Activated B cell treated with CpG ODN at 0.5 μM for 24 hours (primary cell): ENCODE results near the gene ZNF532. TPM values are rescaled to one million over a fixed set of nuclear protein-coding genes. Genes with fewer than 3 reads are reported as not detected.

Experiments used
- ATAC-seq: fragments of 200-7000 bp; cut with Tn5 transposase; one replicate; pipeline ENCODE4 v1.10.0; 2021; ENCODE audit warnings: low read depth, mild to moderate bottlenecking, moderate library complexity
- CTCF ChIA-PET: fragments of 350-600 bp; sonication (Branson Sonifier 250); formaldehyde crosslinking; loops from one replicate; lab custom pipeline; 2021; ENCODE audit warnings: antibody characterized with exemption; lab: Charles Lee
- POLR2A ChIA-PET: fragments of 350-600 bp; sonication (Branson Sonifier 250); formaldehyde crosslinking; loops from one replicate; lab custom pipeline; 2021; ENCODE audit warnings: antibody characterized with exemption; lab: Charles Lee
- DNase-seq: peaks from one replicate; pipeline ENCODE4 v3.0.0; 2022
- H3K27ac Mint-ChIP-seq: one replicate; pipeline ENCODE4 v1.8.0; 2020; ENCODE audit warnings: mixed read lengths
- H3K27me3 Mint-ChIP-seq: one replicate; pipeline ENCODE4 v1.8.0; 2021; ENCODE audit warnings: mixed read lengths
- H3K36me3 Mint-ChIP-seq: one replicate; pipeline ENCODE4 v1.8.0; 2021; ENCODE audit warnings: low read depth, mixed read lengths
- H3K4me1 Mint-ChIP-seq: one replicate; pipeline ENCODE4 v1.8.0; 2021; ENCODE audit warnings: mixed read lengths
- H3K4me3 Mint-ChIP-seq: one replicate; pipeline ENCODE4 v1.8.0; 2020; ENCODE audit warnings: mild to moderate bottlenecking, mixed read lengths
- H3K9me3 Mint-ChIP-seq: one replicate; pipeline ENCODE4 v1.8.0; 2020; ENCODE audit warnings: mixed read lengths
- intact Hi-C: fragments of 100-400 bp; cut with micrococcal nuclease; formaldehyde crosslinking; loops from one replicate; pipeline ENCODE4 v1.15.1; 2024
- total RNA-seq: library from RNA; stranded (reverse); gene quantifications from 2 replicates; pipeline ENCODE4 v1.2.3, GENCODE V29; 2022
- TF ChIP-seq, protein P1 (sequence below): fragments of 200-600 bp; IDR thresholded peaks from one replicate; pipeline ENCODE4 v1.8.0; 2022; ENCODE audit warnings: antibody characterized with exemption, mild to moderate bottlenecking

The ZNF532 gene
- total RNA-seq, 1 donor from 2014 or later: 106 TPM

DNA sequence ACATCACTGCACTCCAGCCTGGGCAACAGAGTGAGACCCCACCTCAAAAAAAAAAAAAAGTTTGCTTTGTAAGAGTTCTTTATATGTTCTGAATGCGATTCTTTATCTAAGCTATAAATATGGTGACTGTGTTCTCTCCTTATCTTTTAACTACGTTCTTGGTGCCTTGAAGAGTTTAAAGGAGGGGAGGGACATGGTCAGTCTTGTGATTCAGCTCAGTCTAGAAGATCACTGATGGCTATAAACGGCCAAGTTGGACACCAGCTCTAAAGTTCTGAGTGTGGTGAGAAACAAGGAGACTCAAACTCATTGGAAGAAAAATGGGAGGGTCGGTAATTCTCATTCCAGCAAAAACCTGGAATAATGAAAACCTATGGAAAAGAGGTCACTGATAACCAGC, 146.6 kb downstream of the ZNF532 start:
- Mint-ChIP-seq H3K4me3 (no peak overlapping the region), H3K36me3 (no peaks in the 10 kb centered on the region), H3K4me1 (peaks cover 16% of the 10 kb centered on the region), H3K9me3 (no peaks in the 10 kb centered on the region), H3K27ac (no peak overlapping the region), H3K27me3 (no peaks in the 10 kb centered on the region)
- ChIA-PET POLR2A (no interaction called here), CTCF (no interaction called here)
- DNase-seq (no peak), ATAC-seq (no peak)
- TF ChIP-seq, protein P1, sequence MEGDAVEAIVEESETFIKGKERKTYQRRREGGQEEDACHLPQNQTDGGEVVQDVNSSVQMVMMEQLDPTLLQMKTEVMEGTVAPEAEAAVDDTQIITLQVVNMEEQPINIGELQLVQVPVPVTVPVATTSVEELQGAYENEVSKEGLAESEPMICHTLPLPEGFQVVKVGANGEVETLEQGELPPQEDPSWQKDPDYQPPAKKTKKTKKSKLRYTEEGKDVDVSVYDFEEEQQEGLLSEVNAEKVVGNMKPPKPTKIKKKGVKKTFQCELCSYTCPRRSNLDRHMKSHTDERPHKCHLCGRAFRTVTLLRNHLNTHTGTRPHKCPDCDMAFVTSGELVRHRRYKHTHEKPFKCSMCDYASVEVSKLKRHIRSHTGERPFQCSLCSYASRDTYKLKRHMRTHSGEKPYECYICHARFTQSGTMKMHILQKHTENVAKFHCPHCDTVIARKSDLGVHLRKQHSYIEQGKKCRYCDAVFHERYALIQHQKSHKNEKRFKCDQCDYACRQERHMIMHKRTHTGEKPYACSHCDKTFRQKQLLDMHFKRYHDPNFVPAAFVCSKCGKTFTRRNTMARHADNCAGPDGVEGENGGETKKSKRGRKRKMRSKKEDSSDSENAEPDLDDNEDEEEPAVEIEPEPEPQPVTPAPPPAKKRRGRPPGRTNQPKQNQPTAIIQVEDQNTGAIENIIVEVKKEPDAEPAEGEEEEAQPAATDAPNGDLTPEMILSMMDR: no peak
- intact Hi-C loops: no loop called here

DNA sequence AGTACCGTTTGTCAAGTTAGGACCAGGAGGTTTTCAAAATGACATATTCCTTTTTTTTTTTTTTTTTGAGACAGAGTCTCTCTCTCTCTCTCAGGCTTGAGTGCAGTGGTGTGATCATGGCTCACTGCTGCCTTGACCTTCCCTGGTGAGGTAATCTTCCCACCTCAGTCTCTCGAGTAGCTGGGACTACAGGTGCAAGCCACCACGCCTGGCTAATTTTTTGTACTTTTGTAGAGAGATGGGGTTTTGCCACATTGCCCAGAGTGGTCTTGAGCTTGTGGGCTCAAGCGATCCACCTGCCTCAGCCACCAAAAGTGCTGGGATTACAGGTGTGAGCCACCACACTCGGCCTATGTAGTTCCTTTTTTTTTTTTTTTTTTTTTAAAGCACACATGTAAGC, 147.1 kb downstream of the ZNF532 start:
- POLR2A ChIA-PET: interaction anchor here (0.7 kb wide), 1 partner anchor 145 kb away, joined by 4 read pairs; no protein-coding TSS in a partner anchor
- ATAC-seq: no peak
- H3K36me3 Mint-ChIP-seq: no peaks in the 10 kb centered on the region
- peaks cover 3% of the 10 kb centered on the region for H3K9me3 Mint-ChIP-seq
- no peaks in the 10 kb centered on the region for H3K27me3 Mint-ChIP-seq
- TF ChIP-seq, protein P1: no peak
- intact Hi-C loops: no loop called here
- no peak overlapping the region for H3K27ac Mint-ChIP-seq
- peaks cover 16% of the 10 kb centered on the region for H3K4me1 Mint-ChIP-seq
- no peak for DNase-seq
- H3K4me3 Mint-ChIP-seq: no peak overlapping the region
- CTCF ChIA-PET: no interaction called here

DNA sequence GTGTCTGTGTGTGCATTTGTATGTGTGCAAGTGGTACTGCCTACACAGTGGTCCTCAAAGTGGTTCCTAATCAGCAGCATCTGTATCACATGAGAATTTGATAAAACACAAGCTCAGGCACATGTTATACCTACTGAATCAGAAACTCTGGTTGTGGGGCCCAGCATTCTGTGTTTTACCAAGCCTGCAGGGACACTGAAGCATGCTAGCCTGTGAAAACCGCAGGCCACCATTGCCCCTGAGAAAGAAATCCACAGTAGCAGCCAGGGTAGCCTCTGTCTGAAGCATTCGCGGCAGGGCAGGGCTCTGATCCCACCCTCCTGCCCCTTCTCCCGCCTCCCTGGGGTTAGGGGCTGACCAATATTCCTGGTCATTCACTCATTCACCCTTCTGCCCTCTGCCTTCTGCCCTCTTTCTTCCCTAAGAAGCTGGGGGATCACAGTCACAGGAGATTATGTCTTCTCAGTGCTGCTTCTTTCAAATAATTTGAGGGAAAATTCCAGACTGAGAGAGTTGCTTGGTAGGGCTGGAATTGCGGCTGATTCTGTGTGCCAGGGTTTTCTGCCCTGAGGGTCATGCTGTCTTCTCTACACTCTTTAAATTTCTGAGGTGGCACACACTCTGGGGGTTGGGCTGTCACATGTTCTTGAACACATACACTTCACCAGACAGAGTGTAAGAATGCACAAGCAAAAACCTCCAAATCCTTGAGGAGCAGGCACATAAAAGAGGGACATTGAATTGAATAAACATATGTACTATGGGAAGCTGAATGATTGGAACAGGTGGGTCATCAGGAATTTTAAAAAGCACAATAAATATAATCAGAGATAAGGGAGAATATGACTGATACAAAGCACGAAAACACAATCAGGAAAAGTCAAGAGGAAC, 148.4 kb downstream of the ZNF532 start:
- ATAC-seq (no peak), DNase-seq (no peak)
- Mint-ChIP-seq H3K4me1 (peaks cover 16% of the 10 kb centered on the region), H3K27ac (no peak overlapping the region), H3K36me3 (no peaks in the 10 kb centered on the region), H3K4me3 (no peak overlapping the region), H3K9me3 (peaks cover 7% of the 10 kb centered on the region), H3K27me3 (no peaks in the 10 kb centered on the region)
- ChIA-PET POLR2A (interaction anchor here (0.7 kb wide), 1 partner anchor 282 kb away, joined by 3 read pairs; no protein-coding TSS in a partner anchor), CTCF (no interaction called here)
- TF ChIP-seq, protein P1: no peak
- intact Hi-C loops: no loop called here

DNA sequence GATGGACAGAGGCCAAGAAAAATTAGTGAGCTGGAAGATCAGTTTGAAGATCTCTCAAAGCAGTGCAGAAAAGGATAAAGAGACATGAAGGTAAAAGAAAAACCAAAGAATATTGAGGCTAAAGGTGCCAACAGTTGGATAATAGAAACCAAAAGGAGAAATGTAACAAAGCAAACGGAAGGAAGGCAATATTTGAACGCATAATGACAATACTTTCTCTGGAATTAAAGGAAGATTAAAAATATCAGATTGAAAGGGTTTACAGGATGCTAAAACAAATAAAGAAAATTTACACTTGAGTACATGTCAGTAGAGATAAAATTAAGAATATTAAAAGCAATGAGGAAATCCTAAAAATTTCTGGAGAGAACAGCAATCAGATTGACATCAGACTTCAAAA, 149.1 kb downstream of the ZNF532 start:
- POLR2A ChIA-PET: interaction anchor here (0.6 to 0.7 kb wide), 2 partner anchors 35 to 283 kb away, joined by 3 read pairs; no protein-coding TSS in a partner anchor
- DNase-seq: no peak
- CTCF ChIA-PET: no interaction called here

More for the DNA sequence above, 149.1 kb downstream of the ZNF532 start:
- Mint-ChIP-seq H3K27me3 (no peaks in the 10 kb centered on the region), H3K4me1 (peaks cover 16% of the 10 kb centered on the region), H3K4me3 (no peak overlapping the region), H3K36me3 (no peaks in the 10 kb centered on the region), H3K27ac (no peak overlapping the region), H3K9me3 (peaks cover 11% of the 10 kb centered on the region)
- intact Hi-C loops: no loop called here
- ATAC-seq: no peak
- TF ChIP-seq, protein P1: no peak
